ENCODE results near the gene TMEM131. TPM values are rescaled to one million over a fixed set of nuclear protein-coding genes. Genes with fewer than 3 reads are reported as not detected.

TMEM131 gene
- total and polyA plus RNA-seq, 10 of the 15 experiments (the other 5 are each of a cell fraction or from before 2014, with no cell fraction given), result 6.0 to 48.2 (median 23.2) TPM

GRCh38 chr2:97932975-97933662 is 62.6 kb downstream of the TMEM131 start:
- no peaks in the 10 kb centered on the region for H3K27me3 ChIP-seq (replicated peaks in 1 of 2; ENCODE audit: control insufficient read depth in 2 of 2, insufficient read depth in 2 of 2, low read length in 1 of 2)
- peaks cover 91% of the 10 kb centered on the region for H3K79me2 ChIP-seq (ENCODE audit: control insufficient read depth, insufficient read depth, low read length)
- H4K20me1 ChIP-seq (ENCODE audit: control insufficient read depth, insufficient read depth), result no peaks in the 10 kb centered on the region
- peak overlapping the region; percentile 6; the same call in 1 of the 2 replicates for H3K4me3 ChIP-seq
- 25% methylated on average over 4 of the region's 4 CpGs for WGBS (ENCODE audit: insufficient coverage, insufficient replicate concordance, low lambda C conversion rate, missing lambda C conversion rate)
- no peak overlapping the region for H2AFZ ChIP-seq (ENCODE audit: control insufficient read depth, low read depth, low read length)
- in situ Hi-C loops (cut with MboI), result no loop called here
- intact Hi-C loops (cut with micrococcal nuclease; ENCODE audit: unreplicated experiment), result no loop called here
- peak; percentile 41 for FAIRE-seq
- no peak for DNase-seq (ENCODE audit: low read depth, low spot score)
- ChIA-PET POLR2A (interaction anchor here (0.8 to 3.7 kb wide), 4 partner anchors 18 to 52 kb away, joined by 3 to 13 read pairs (median 6); no protein-coding TSS in a partner anchor), RAD21 (ENCODE audit: unreplicated experiment) (interaction anchor here (1.1 to 4.1 kb wide), 9 partner anchors 17 to 151 kb away, joined by 5 to 36 read pairs (median 13); no protein-coding TSS in a partner anchor), CTCF (interaction anchor here (0.8 to 1.8 kb wide), 4 partner anchors 22 to 126 kb away, joined by 3 to 7 read pairs (median 4); no protein-coding TSS in a partner anchor), SMC1A (ENCODE audit: uncharacterized antibody, unreplicated experiment) (interaction anchor here (0.8 to 4.8 kb wide), 19 partner anchors 13 to 126 kb away, joined by 3 to 37 read pairs (median 6); no protein-coding TSS in a partner anchor)
- peak overlapping the region; percentile 69 for H3K4me2 ChIP-seq (ENCODE audit: control insufficient read depth, insufficient read depth)
- peak overlapping the region; percentile 46; the same call in 1 of the 2 replicates for H3K27ac ChIP-seq (ENCODE audit: control insufficient read depth, insufficient read depth)
- H3K9me3 ChIP-seq (replicated peaks; ENCODE audit: control insufficient read depth, insufficient read depth, low read length), result no peaks in the 10 kb centered on the region; the same call in 2 of the 3 replicates
- no peaks in the 10 kb centered on the region; a peak in 1 of 4 replicates for H3K36me3 ChIP-seq (ENCODE audit: control insufficient read depth in 2 of 2, insufficient read depth in 2 of 2, low read length in 1 of 2)
- BruUV-seq (replicated peaks), result no TSS peak
- no peak overlapping the region for H3K9ac ChIP-seq (ENCODE audit: control insufficient read depth, insufficient read depth, low read length)
- peaks cover 63% of the 10 kb centered on the region for H3K4me1 ChIP-seq (ENCODE audit: control insufficient read depth, insufficient read depth, low read length)
- peak; percentile 75 for ATAC-seq
- TF ChIP-seq SIN3A (IDR thresholded peaks at IDR 0.05; ENCODE audit: low read depth, low read length) (no peak), PKNOX1 (IDR thresholded peaks at IDR 0.05) (peak; percentile 39; the same call in 1 of the 2 replicates), STAT1 (conservative IDR thresholded peaks at IDR 0.05) (no peak), ZBTB33 (IDR thresholded peaks at IDR 0.05) (no peak), IKZF1 (conservative IDR thresholded peaks at IDR 0.05) (no peak), HDAC6 (IDR thresholded peaks at IDR 0.05; ENCODE audit: unreplicated experiment) (no peak), RAD51 (IDR thresholded peaks at IDR 0.05) (no peak), ATF7 (IDR thresholded peaks at IDR 0.05; ENCODE audit: low read depth) (peak; percentile 43; the same call in 1 of the 2 replicates), HCFC1 (IDR thresholded peaks at IDR 0.05; ENCODE audit: low read length) (no peak), E2F8 (IDR thresholded peaks at IDR 0.05; ENCODE audit: low read depth, partially characterized antibody) (no peak), ZZZ3 (IDR thresholded peaks at IDR 0.05; ENCODE audit: control insufficient read depth, insufficient read length, low read depth) (no peak), JUNB (IDR thresholded peaks at IDR 0.05) (no peak), IRF5 (IDR thresholded peaks at IDR 0.05; ENCODE audit: borderline replicate concordance) (no peak), ZNF622 (IDR thresholded peaks at IDR 0.05) (no peak), SREBF1 (IDR thresholded peaks at IDR 0.05; ENCODE audit: low read length) (no peak), SMAD5 (IDR thresholded peaks at IDR 0.05; ENCODE audit: low read depth) (no peak), IRF4 (IDR thresholded peaks at IDR 0.05; ENCODE audit: low read depth, low read length) (no peak), NFYA (IDR thresholded peaks at IDR 0.05; ENCODE audit: borderline replicate concordance, low read depth, low read length) (no peak)

Data from GM12878 (cell line).